ENCODE measurements around the gene TYROBP.
"Not testable (repeated sequence)": the region's sequence is repeated elsewhere in the genome, so short reads cannot be mapped to it uniquely, and the experiment has no call there.

TYROBP gene

GRCh38 chr19:35931161-35931873 is 23.2 kb upstream of the TYROBP start:
- Histone ChIP-seq H3K27ac (ENCODE audit: low read length) (no peak overlapping the region), H3K4me1 (ENCODE audit: control insufficient read depth, insufficient read depth, low read length) (peaks cover 16% of the 10 kb centered on the region), H3K9me3 (ENCODE audit: control insufficient read depth in 2 of 2, low read length in 2 of 2) (no peaks in the 10 kb centered on the region), H3K4me3 (ENCODE audit: low read length in 2 of 2) (peak overlapping the region; percentile 61 to 73), H3K27me3 (ENCODE audit: control insufficient read depth in 1 of 2, insufficient read depth in 2 of 2, low read length in 2 of 2) (no peaks in the 10 kb centered on the region), H3K9ac (ENCODE audit: low read length in 2 of 2) (peak overlapping the region in 1 of 2 donors; percentile 14), H3K36me3 (ENCODE audit: control insufficient read depth in 2 of 2, insufficient read depth in 2 of 2, low read length in 2 of 2) (no peaks in the 10 kb centered on the region)

DNA sequence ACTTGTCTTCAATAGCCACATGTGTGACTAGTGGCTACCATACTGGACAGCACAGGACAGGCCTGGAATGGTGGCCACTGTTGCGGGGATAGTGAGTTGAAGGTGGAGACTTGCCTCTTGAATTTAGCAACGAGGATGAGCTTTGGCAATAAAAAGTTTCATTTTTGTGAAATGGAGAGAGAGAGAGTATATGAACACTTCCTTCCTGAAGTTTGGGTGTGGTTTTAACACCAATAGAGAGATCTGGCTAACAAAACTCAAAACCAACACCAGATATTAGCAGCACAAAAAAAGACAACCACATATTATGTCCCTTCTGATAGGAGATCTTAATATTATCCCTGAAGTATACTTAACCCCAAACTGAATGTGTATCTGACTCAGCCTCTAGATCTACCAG is 21.8 kb upstream of the TYROBP start:
- H3K27ac ChIP-seq (ENCODE audit: low read length): no peak overlapping the region
- H3K4me1 ChIP-seq (ENCODE audit: control insufficient read depth, insufficient read depth, low read length): peaks cover 10% of the 10 kb centered on the region

DNA sequence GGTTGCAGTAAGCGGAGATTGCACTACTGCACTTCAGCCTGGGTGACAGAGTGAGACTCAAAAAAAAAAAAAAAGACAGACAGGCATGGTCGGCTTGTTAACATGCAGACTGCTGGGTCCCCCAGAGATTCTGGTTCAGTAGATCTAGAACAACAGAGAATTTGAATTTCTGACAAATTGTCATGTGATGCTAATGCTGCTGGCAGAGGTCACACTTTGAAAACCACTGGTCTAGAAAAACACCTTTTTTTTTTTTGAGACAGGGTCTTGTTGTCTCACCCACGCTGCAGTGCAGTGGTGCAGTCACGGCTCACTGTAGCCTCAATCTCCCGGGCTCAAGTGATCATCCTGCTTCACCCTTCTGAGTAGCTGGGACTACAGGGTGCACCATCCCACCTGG is 20.4 kb upstream of the TYROBP start:
- H3K36me3 ChIP-seq (ENCODE audit: control insufficient read depth in 2 of 2, insufficient read depth in 2 of 2, low read length in 2 of 2): no peaks in the 10 kb centered on the region
- no peak overlapping the region for H3K4me3 ChIP-seq (ENCODE audit: low read length in 2 of 2)
- H3K4me1 ChIP-seq (ENCODE audit: control insufficient read depth, insufficient read depth, low read length): peaks cover 10% of the 10 kb centered on the region
- H3K27me3 ChIP-seq (ENCODE audit: control insufficient read depth in 1 of 2, insufficient read depth in 2 of 2, low read length in 2 of 2): peaks cover 0 to 7% of the 10 kb centered on the region in 2 donors
- no peak overlapping the region for H3K27ac ChIP-seq (ENCODE audit: low read length)
- no peak overlapping the region for H3K9ac ChIP-seq (ENCODE audit: low read length in 2 of 2)
- no peaks in the 10 kb centered on the region for H3K9me3 ChIP-seq (ENCODE audit: control insufficient read depth in 2 of 2, low read length in 2 of 2)

More for the DNA sequence above, 21.8 kb upstream of the TYROBP start:
- Histone ChIP-seq H3K9ac (ENCODE audit: low read length in 2 of 2) (no peak overlapping the region), H3K36me3 (ENCODE audit: control insufficient read depth in 2 of 2, insufficient read depth in 2 of 2, low read length in 2 of 2) (no peaks in the 10 kb centered on the region), H3K4me3 (ENCODE audit: low read length in 2 of 2) (no peak overlapping the region), H3K27me3 (ENCODE audit: control insufficient read depth in 1 of 2, insufficient read depth in 2 of 2, low read length in 2 of 2) (peaks cover 0 to 5% of the 10 kb centered on the region in 2 donors), H3K9me3 (ENCODE audit: control insufficient read depth in 2 of 2, low read length in 2 of 2) (no peaks in the 10 kb centered on the region)

DNA sequence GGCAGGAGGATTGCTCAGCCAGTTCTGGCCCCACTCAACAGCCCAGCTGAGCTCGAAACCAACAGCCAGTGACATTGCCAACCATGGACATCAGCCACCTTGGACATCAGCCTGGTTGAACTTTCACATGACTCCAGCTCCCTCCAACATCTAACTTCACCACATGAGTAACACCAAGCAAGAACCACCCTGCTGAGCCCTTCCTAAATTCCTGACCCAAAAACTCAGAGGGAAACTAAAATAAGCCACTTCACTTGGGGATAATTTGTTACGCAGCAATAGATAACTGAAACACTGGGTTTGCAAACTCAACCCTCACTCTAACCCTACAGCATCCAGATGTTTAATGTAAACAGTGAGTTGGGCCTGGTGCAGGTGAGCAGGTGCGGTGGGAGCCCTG is 17.4 kb upstream of the TYROBP start:
- Histone ChIP-seq H3K9ac (ENCODE audit: low read length in 2 of 2) (no peak overlapping the region), H3K27me3 (ENCODE audit: control insufficient read depth in 1 of 2, insufficient read depth in 2 of 2, low read length in 2 of 2) (peaks cover 0 to 7% of the 10 kb centered on the region in 2 donors), H3K27ac (ENCODE audit: low read length) (no peak overlapping the region), H3K4me3 (ENCODE audit: low read length in 2 of 2) (no peak overlapping the region), H3K4me1 (ENCODE audit: control insufficient read depth, insufficient read depth, low read length) (no peaks in the 10 kb centered on the region), H3K36me3 (ENCODE audit: control insufficient read depth in 2 of 2, insufficient read depth in 2 of 2, low read length in 2 of 2) (no peaks in the 10 kb centered on the region), H3K9me3 (ENCODE audit: control insufficient read depth in 2 of 2, low read length in 2 of 2) (no peaks in the 10 kb centered on the region)

- Histone ChIP-seq H3K4me1 (ENCODE audit: control insufficient read depth, insufficient read depth, low read length) (no peaks in the 10 kb centered on the region), H3K27me3 (ENCODE audit: control insufficient read depth in 1 of 2, insufficient read depth in 2 of 2, low read length in 2 of 2) (peaks cover 0 to 11% of the 10 kb centered on the region in 2 donors), H3K36me3 (ENCODE audit: control insufficient read depth in 2 of 2, insufficient read depth in 2 of 2, low read length in 2 of 2) (no peaks in the 10 kb centered on the region), H3K4me3 (ENCODE audit: low read length in 2 of 2) (no peak overlapping the region), H3K9me3 (ENCODE audit: control insufficient read depth in 2 of 2, low read length in 2 of 2) (no peaks in the 10 kb centered on the region), H3K27ac (ENCODE audit: low read length) (no peak overlapping the region), H3K9ac (ENCODE audit: low read length in 2 of 2) (no peak overlapping the region)
Measured at GRCh38 chr19:35921012-35921411, 12.9 kb upstream of the TYROBP start.

DNA sequence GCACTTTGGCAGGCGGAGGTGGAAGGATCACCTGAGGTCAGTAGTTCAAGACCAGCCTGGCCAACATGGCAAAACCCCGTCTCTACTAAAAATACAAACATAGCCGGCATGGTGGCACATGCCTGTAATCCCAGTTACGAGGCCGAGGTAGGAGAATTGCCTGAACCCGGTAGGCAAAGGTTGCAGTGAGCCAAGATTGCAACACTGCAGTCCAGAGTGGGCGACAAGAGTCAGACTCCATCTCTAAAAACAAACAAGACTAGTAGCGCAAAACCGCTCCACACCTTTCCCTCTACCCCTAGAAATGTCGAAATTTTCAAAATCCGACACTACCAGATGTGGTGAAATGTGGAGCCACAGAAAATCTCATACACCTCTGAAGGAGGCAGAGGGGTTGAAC is 11.2 kb upstream of the TYROBP start:
- Histone ChIP-seq H3K36me3 (ENCODE audit: control insufficient read depth in 2 of 2, insufficient read depth in 2 of 2, low read length in 2 of 2) (no peaks in the 10 kb centered on the region), H3K9ac (ENCODE audit: low read length in 2 of 2) (no peak overlapping the region)

DNA sequence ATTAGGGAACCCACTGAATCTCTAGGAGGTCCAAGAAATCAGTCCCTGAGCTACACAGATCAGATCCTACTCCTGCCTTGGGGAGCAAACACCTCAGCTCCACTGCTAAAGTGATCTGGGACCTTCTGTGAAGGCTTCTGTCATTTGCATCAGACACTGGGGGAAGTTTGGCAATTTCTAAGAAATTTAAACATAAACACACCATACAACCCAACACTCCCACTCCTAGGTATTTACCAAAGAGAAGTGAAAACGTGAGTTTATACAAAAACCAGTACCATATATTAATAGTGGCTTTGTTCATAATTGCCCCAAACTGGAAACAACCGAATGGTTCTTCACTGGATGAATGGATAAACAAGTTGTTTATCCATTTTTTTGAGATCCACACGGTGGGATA is 7.3 kb upstream of the TYROBP start:
- Histone ChIP-seq H3K36me3 (ENCODE audit: control insufficient read depth in 2 of 2, insufficient read depth in 2 of 2, low read length in 2 of 2) (no peaks in the 10 kb centered on the region), H3K4me1 (ENCODE audit: control insufficient read depth, insufficient read depth, low read length) (no peaks in the 10 kb centered on the region), H3K27ac (ENCODE audit: low read length) (no peak overlapping the region), H3K9ac (ENCODE audit: low read length in 2 of 2) (no peak overlapping the region), H3K27me3 (ENCODE audit: control insufficient read depth in 1 of 2, insufficient read depth in 2 of 2, low read length in 2 of 2) (peaks cover 0 to 4% of the 10 kb centered on the region in 2 donors), H3K9me3 (ENCODE audit: control insufficient read depth in 2 of 2, low read length in 2 of 2) (no peaks in the 10 kb centered on the region), H3K4me3 (ENCODE audit: low read length in 2 of 2) (no peak overlapping the region)

More for the DNA sequence above, 11.2 kb upstream of the TYROBP start:
- Histone ChIP-seq H3K9me3 (ENCODE audit: control insufficient read depth in 2 of 2, low read length in 2 of 2) (no peaks in the 10 kb centered on the region), H3K27ac (ENCODE audit: low read length) (no peak overlapping the region), H3K27me3 (ENCODE audit: control insufficient read depth in 1 of 2, insufficient read depth in 2 of 2, low read length in 2 of 2) (peaks cover 0 to 6% of the 10 kb centered on the region in 2 donors), H3K4me3 (ENCODE audit: low read length in 2 of 2) (no peak overlapping the region), H3K4me1 (ENCODE audit: control insufficient read depth, insufficient read depth, low read length) (no peaks in the 10 kb centered on the region)

- Histone ChIP-seq H3K9me3 (ENCODE audit: control insufficient read depth in 2 of 2, low read length in 2 of 2) (no peaks in the 10 kb centered on the region), H3K27me3 (ENCODE audit: control insufficient read depth in 1 of 2, insufficient read depth in 2 of 2, low read length in 2 of 2) (peaks cover 0 to 4% of the 10 kb centered on the region in 2 donors), H3K27ac (ENCODE audit: low read length) (no peak overlapping the region), H3K36me3 (ENCODE audit: control insufficient read depth in 2 of 2, insufficient read depth in 2 of 2, low read length in 2 of 2) (no peaks in the 10 kb centered on the region), H3K4me1 (ENCODE audit: control insufficient read depth, insufficient read depth, low read length) (no peaks in the 10 kb centered on the region), H3K9ac (ENCODE audit: low read length in 2 of 2) (no peak overlapping the region), H3K4me3 (ENCODE audit: low read length in 2 of 2) (no peak overlapping the region)
Measured at GRCh38 chr19:35913589-35913988, 5.5 kb upstream of the TYROBP start.

- Histone ChIP-seq H3K36me3 (ENCODE audit: control insufficient read depth in 2 of 2, insufficient read depth in 2 of 2, low read length in 2 of 2) (no peaks in the 10 kb centered on the region), H3K4me3 (ENCODE audit: low read length in 2 of 2) (no peak overlapping the region), H3K9me3 (ENCODE audit: control insufficient read depth in 2 of 2, low read length in 2 of 2) (no peaks in the 10 kb centered on the region), H3K27ac (ENCODE audit: low read length) (no peak overlapping the region), H3K4me1 (ENCODE audit: control insufficient read depth, insufficient read depth, low read length) (peaks cover 4% of the 10 kb centered on the region), H3K9ac (ENCODE audit: low read length in 2 of 2) (no peak overlapping the region), H3K27me3 (ENCODE audit: control insufficient read depth in 1 of 2, insufficient read depth in 2 of 2, low read length in 2 of 2) (peaks cover 0 to 1% of the 10 kb centered on the region in 2 donors)
Measured at GRCh38 chr19:35911790-35912189, 3.7 kb upstream of the TYROBP start.

GRCh38 chr19:35911173-35911572 is 3.1 kb upstream of the TYROBP start:
- Histone ChIP-seq H3K4me1 (ENCODE audit: control insufficient read depth, insufficient read depth, low read length) (peaks cover 8% of the 10 kb centered on the region), H3K27me3 (ENCODE audit: control insufficient read depth in 1 of 2, insufficient read depth in 2 of 2, low read length in 2 of 2) (no peaks in the 10 kb centered on the region), H3K27ac (ENCODE audit: low read length) (no peak overlapping the region), H3K36me3 (ENCODE audit: control insufficient read depth in 2 of 2, insufficient read depth in 2 of 2, low read length in 2 of 2) (no peaks in the 10 kb centered on the region), H3K9me3 (ENCODE audit: control insufficient read depth in 2 of 2, low read length in 2 of 2) (no peaks in the 10 kb centered on the region), H3K4me3 (ENCODE audit: low read length in 2 of 2) (no peak overlapping the region), H3K9ac (ENCODE audit: low read length in 2 of 2) (no peak overlapping the region)

- not testable (repeated sequence) for H3K9me3 ChIP-seq (ENCODE audit: control insufficient read depth in 2 of 2, low read length in 2 of 2); H3K9ac ChIP-seq (ENCODE audit: low read length in 2 of 2); H3K4me3 ChIP-seq (ENCODE audit: low read length in 2 of 2); H3K27me3 ChIP-seq (ENCODE audit: control insufficient read depth in 1 of 2, insufficient read depth in 2 of 2, low read length in 2 of 2); H3K36me3 ChIP-seq (ENCODE audit: control insufficient read depth in 2 of 2, insufficient read depth in 2 of 2, low read length in 2 of 2); H3K27ac ChIP-seq (ENCODE audit: low read length); H3K4me1 ChIP-seq (ENCODE audit: control insufficient read depth, insufficient read depth, low read length)
Measured at GRCh38 chr19:35910355-35910754, 2.3 kb upstream of the TYROBP start.
